Putamen (tissue), 1 donor: Measurements from ENCODE around the gene FGF6.
"Not testable (repeated sequence)": the region's sequence is repeated elsewhere in the genome, so short reads cannot be mapped to it uniquely, and the experiment has no call there.

Experiments
- DNase-seq: peaks from one replicate; pipeline ENCODE4 v3.0.0-alpha.2; 2016; ENCODE audit warnings: low spot score

FGF6 gene

GRCh38 chr12:4445156-4446101 is at the start of gene FGF6:
Gene FGF6 (minus strand): TSS chr12:4445815. CDS start chr12:4445570, 245 bp downstream.
- no peak for DNase-seq

- DNase-seq = no peak
These were observed 45.4 kb upstream of the FGF6 start for GRCh38 chr12:4490973-4491372.

GRCh38 chr12:4489556-4489955 is 43.9 kb upstream of the FGF6 start:
- DNase-seq = no peak

GRCh38 chr12:4486980-4487379 is 41.4 kb upstream of the FGF6 start:
- DNase-seq = no peak

GRCh38 chr12:4486049-4486699 is 40.6 kb upstream of the FGF6 start:
- no peak for DNase-seq

- no peak for DNase-seq
These were observed 38.5 kb upstream of the FGF6 start for GRCh38 chr12:4483885-4484823.

GRCh38 chr12:4482936-4483335 is 37.3 kb upstream of the FGF6 start:
- DNase-seq = no peak

GRCh38 chr12:4478933-4479332 is 33.3 kb upstream of the FGF6 start:
- no peak for DNase-seq

- DNase-seq = no peak
These were observed 31.5 kb upstream of the FGF6 start for GRCh38 chr12:4477129-4477528.

- no peak for DNase-seq
These were observed 26.4 kb upstream of the FGF6 start for GRCh38 chr12:4472046-4472445.

GRCh38 chr12:4471256-4471655 is 25.6 kb upstream of the FGF6 start:
- DNase-seq = no peak

- DNase-seq = no peak
These were observed 23.4 kb upstream of the FGF6 start for GRCh38 chr12:4468994-4469393.

- no peak for DNase-seq
These were observed 15.1 kb upstream of the FGF6 start for GRCh38 chr12:4460761-4461160.

- DNase-seq = not testable (repeated sequence)
These were observed 10.2 kb upstream of the FGF6 start for GRCh38 chr12:4455849-4456248.

GRCh38 chr12:4454315-4454860 is 8.8 kb upstream of the FGF6 start:
- no peak for DNase-seq

- no peak for DNase-seq
These were observed 6.1 kb upstream of the FGF6 start for GRCh38 chr12:4451694-4452093.

- DNase-seq = no peak
These were observed 5.0 kb upstream of the FGF6 start for GRCh38 chr12:4450551-4451112.

- no peak for DNase-seq
These were observed 4.2 kb upstream of the FGF6 start for GRCh38 chr12:4449851-4450221.

- DNase-seq = no peak
These were observed 3.6 kb upstream of the FGF6 start for GRCh38 chr12:4448943-4449850.

GRCh38 chr12:4448371-4448940 is 2.8 kb upstream of the FGF6 start:
- DNase-seq = no peak
